ENCODE data around the gene COP1.
"Not testable (repeated sequence)": the region's sequence is repeated elsewhere in the genome, so short reads cannot be mapped to it uniquely, and the experiment has no call there.

The COP1 gene

GRCh38 chr1:176033474-176033873, 173.6 kb downstream of the COP1 start:
- no peak for DNase-seq (ENCODE audit: low read depth)

- DNase-seq (ENCODE audit: low read depth), result no peak
Measured at GRCh38 chr1:176032040-176032645, 174.9 kb downstream of the COP1 start.

GRCh38 chr1:176029609-176030008, 177.5 kb downstream of the COP1 start:
- no peak for DNase-seq (ENCODE audit: low read depth)

- DNase-seq (ENCODE audit: low read depth), result no peak
Measured at GRCh38 chr1:176029155-176029554, 177.9 kb downstream of the COP1 start.

DNA sequence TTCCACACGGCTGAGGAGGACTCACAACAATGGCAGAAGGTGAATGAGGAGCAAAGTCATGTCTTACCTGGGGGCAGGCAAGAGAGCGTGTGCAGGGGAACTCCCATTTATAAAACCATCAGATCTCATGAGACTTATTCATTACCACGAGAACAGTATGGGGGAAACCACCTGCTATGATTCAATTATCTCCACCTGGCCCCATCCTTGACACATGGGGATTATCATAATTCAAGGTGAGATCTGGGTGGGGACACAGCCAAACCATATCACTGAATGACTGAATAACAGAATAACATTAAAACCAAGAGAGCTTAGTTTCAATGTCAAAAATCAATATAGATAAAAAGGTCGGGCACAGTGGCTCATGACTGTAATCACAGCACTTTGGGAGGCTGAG, 179.2 kb downstream of the COP1 start:
- DNase-seq (ENCODE audit: low read depth), result not testable (repeated sequence)

DNA sequence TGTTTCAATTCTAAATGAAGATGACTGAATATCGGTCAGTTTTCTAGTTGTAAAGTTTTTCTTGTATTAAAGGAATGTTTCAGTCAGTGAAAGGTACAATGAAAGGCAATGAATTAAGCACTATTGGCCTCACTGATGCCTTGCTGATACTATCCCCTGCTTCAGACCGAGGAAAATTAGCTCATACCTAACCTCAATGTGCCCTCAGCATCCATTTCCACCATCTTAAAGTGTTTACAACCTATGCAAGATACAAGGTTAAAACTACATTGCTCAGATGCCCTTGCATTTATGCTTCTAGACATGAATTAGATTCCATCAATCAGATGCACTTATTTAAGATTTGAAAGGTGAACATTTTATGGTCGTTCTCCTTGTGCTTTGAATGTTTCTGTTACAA, 184.5 kb downstream of the COP1 start:
- no peak for DNase-seq (ENCODE audit: low read depth)

GRCh38 chr1:176017722-176018121, 189.4 kb downstream of the COP1 start:
- no peak for DNase-seq (ENCODE audit: low read depth)

DNA sequence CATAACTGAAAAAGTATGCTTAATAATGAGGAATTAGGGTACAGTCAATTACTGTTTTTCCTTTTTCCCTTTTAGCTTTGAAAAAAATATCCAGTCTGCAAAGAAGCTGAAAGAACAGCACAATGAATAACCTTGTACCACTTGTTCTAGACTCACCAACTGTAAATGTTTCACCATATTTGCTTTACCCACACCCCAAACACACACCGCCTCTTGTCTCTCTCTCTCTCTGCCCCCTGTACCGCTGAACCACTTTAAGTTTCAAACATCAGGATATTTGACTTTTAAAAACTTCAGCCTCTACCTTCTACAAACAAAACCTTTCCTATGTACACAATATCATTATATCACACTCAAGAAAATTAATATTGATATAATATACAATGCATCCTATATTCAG, 197.1 kb downstream of the COP1 start:
- no peak for DNase-seq (ENCODE audit: low read depth)

DNA sequence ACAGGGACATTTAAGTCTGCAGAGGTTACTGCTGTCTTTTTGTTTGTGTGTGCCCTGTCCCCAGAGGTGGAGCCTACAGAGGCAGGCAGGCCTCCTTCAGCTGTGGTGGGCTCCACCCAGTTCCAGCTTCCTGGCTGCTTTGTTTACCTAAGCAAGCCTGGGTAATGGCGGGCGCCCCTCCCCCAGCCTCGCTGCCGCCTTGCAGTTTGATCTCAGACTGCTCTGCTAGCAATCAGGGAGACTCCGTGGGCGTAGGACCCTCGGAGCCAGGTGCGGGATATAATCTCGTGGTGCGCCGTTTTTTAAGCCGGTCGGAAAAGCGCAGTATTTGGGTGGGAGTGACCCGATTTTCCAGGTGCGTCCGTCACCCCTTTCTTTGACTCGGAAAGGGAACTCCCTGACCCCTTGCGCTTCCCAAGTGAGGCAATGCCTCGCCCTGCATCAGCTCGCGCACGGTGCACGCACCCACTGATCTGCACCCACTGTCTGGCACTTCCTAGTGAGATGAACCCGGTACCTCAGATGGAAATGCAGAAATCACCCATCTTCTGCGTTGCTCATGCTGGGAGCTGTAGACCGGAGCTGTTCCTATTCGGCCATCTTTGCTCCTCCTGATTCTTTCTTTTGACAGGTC, 199.2 kb downstream of the COP1 start:
- DNase-seq (ENCODE audit: low read depth), result not testable (repeated sequence)

GRCh38 chr1:175994660-175995059, 212.4 kb downstream of the COP1 start:
- not testable (repeated sequence) for DNase-seq (ENCODE audit: low read depth)

- not testable (repeated sequence) for DNase-seq (ENCODE audit: low read depth)
Measured at GRCh38 chr1:175992825-175993224, 214.3 kb downstream of the COP1 start.

DNA sequence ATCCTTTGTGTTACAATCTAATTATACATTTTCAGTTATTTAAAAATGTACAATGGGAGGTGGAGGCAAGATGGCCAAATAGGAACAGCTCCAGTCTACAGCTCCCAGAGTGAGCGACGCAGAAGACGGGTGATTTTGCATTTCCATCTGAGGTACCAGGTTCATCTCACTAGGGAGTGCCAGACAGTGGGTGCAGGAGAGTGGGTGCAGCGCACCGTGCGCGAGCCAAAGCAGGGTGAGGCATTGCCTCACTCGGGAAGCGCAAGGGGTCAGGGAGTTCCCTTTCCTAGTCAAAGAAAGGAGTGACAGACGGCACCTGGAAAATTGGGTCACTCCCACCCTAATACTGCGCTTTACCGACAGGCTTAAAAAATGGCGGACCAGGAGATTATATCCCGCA, 214.9 kb downstream of the COP1 start:
- not testable (repeated sequence) for DNase-seq (ENCODE audit: low read depth)

GRCh38 chr1:175984813-175985212, 222.3 kb downstream of the COP1 start:
- DNase-seq (ENCODE audit: low read depth), result no peak

GRCh38 chr1:175984057-175984812, 222.9 kb downstream of the COP1 start:
- no peak for DNase-seq (ENCODE audit: low read depth)

GRCh38 chr1:175983363-175983762, 223.7 kb downstream of the COP1 start:
- not testable (repeated sequence) for DNase-seq (ENCODE audit: low read depth)

DNA sequence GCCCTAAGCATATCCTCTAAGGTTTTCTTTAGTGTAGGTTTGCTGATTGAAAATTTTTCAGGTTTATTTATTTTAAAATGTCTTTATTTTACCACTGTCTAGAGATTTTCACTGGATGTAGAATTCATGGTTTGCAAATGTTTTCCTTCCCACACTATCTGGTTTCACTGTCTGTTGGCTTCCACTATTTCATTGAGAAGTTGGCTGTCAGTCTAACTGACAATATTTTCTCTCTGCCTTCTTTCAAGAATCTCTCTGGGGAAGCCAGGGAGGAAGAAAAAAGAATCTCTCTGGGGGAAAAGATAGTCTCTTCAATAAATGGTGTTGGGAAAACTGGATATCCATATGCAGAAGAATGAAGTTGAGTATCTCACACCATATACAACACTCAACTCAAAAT, 226.0 kb downstream of the COP1 start:
- DNase-seq (ENCODE audit: low read depth), result no peak

DNA sequence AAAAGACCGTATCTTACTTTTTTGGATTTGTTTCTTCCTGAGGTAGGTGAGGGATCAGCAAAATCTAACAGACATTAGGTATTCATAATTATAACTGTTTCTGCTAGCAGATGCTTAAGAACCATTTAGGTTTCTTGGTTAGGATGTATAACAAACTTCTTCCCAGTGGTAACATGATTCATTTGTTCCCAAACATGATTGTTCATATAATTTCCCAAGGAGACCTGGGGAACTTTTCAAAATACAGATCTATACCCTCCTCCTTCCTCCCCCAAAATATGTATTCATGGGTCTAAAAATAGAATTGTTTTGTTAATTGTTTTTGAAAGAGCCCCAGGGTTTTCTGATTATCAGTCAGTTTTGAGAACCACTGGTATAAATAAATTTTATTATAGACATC, 228.2 kb downstream of the COP1 start:
- DNase-seq (ENCODE audit: low read depth), result no peak

DNA sequence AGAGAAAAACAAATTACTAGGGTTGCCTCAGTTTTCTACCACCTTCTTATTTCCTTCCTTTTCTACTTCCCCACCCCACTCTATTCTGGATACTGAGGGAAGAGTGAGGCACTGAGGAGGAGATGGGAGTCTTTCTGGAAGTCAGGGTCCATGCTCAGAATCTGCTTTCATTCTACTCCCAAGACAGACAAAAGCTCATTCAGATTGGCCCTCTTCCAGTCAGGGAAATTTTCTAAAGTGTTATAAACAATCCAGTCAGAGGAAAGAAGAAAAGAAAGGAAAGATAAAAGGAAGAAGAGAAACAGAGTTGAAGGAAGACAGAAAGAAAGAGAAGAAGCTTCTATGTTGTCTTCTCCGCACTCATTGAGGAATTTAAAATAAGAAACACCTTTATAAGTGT, 228.6 kb downstream of the COP1 start:
- no peak for DNase-seq (ENCODE audit: low read depth)

GRCh38 chr1:175976865-175977642, 230.0 kb downstream of the COP1 start:
- no peak for DNase-seq (ENCODE audit: low read depth)

DNA sequence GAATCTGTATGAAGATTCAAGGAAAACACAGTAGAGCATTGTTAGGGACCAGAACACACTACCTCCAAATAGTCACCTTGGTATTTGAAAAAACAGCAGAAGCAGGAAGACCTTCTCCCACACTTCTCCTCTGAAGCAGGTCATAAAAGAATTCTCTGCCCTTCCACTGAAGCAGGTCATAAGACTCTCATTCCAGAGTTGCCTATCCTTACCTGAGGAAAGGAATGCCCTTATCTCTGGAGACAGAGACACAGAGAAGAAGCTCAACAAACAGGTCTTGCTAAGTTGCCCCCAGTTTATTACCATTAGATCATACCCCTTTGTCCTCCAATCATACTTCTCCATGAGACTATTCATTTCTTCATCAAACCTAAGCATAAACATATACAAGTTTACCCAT, 237.9 kb downstream of the COP1 start:
- no peak for DNase-seq (ENCODE audit: low read depth)

DNA sequence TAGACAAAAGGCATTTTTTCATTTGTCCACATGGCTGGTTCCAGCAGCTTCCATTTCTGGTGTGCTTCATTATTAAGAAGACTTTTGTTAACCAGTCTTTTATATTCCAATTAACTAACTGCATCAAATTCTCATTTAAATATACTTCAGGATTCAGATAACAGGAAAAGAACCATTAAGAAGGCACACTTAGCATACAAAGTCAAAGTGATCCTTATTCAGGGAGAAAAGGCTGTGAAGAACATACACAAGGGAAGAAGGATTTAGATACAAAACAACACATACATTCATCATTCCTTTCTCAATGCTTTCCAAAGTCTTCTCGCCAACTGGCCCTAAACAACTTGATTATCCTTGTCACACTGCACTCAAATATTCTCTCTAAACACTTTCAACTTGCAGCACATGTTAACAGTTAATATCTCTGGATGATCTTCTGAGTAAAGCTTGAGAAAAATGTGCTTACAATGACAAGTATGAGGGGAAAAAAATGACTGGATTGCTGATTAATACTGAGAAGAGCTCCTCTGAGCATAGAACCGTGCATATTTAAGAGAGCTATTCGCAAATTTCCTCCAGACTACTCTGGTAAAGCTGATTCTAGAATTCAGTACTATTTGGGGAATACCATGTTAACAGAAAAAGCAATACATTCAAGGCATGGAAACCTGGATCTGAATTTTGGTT, 238.5 kb downstream of the COP1 start:
- peak; percentile 66 for DNase-seq (ENCODE audit: low read depth)

DNA sequence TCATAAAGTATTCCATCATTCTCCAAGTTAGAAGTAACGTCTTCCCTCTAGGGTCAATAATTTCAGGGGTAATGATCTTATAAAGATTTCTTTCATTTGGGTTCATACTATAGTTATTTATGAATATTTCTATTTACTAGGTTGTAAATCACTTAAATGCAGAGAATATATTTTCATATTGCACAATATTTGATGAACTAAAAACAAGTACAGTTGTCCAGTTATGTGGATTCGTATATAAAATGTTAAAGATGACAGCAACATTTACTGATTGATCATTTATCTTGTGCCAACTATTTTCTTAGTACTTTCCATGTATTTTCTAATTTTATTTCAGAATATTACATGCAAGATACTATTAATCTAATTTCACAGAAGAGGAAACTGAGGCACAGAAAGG, 243.3 kb downstream of the COP1 start:
- no peak for DNase-seq (ENCODE audit: low read depth)

Measured in GM04503 (cell line).